ENCODE measurements around the gene ARHGAP26. TPM values are rescaled to one million over a fixed set of nuclear protein-coding genes. Genes with fewer than 3 reads are reported as not detected.
A peak's percentile ranks its signal among the peaks of the same experiment; 100 is the strongest.

ARHGAP26 gene
- total RNA-seq, 1 donor from 2014 or later: 7.1 TPM

DNA sequence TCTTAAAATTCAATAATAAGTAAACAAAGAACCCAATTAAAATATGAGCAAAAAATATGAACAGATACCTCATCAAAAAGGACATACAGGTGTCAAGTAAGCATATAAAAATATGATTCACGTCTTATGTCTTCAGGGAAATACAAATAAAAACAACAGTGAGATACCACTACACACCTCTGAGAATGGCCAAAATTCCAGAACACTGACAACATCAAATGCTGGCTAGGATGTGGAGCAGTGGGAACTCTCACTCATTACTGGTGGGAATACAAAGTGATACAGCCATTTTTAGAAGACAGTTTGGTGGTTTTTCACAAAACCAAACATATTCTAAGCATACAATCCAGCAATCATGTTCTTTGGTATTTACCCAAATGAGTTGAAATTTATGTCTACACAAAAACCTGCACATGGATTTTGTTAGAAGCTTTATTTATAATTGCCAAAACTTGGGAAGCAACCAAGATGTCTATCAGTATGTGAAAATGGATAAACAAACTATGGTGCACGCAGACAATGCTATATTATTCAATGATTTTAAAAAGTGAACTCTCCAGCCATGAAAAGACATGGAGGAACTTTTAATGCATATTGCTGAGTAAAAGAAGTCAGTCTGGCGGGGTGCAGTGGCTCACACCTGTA is 381.0 kb downstream of the ARHGAP26 start:
- ATAC-seq: no peak

DNA sequence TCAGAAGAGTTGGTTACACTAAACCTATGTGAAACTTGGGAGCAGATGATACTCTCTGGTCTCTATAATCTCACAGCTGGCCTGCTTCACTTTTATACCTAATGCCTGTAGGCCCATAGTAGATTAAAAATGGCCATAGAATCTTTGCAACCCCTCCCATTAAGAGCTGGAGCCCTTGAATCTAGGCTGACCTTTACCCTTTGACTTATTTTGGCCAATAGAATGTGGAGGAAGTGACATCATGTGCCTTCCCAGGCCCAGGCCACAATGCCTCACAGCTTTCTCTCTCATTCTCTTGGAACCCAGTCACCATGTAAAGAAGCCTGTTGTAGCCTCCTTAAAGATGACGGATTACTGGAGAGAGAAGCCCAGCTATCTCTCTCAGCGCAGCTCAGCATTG is 382.3 kb downstream of the ARHGAP26 start:
- no peak for ATAC-seq

DNA sequence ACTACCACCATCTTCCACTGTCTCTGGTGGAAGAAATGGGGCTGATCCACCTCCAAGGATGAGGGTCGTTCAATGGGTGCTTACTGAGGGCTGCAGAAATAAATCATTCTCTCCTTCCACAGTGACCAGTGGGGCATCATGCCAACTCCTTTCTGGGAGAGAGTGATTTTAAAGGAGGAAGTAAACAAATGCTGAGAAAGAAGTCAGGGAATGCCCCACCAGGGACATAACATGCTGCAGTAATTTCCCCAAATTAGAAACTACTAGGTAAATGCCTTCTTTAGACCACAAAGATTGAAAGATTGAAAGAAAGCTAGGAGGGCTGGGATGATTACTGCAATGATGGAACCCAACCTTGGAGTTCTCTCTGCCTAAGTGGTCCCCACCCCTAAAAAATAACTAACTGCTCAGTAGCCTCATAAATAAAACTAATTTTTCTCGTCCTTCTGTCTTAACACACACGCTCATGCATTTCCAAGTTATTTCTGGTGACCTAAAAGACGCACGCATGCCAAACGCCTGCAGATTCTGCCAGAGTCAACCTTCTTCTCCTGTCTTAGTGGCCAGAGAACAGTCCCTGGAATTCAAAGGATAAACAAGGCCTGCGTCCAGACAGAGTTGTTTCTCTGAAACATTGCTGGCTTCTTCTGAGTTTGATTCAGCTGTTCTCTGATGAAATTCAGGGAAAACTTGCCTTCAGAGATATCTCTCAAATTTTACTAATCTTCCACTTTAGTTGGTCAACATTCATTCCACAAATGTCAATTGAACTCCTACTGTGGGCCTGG is 383.3 kb downstream of the ARHGAP26 start:
- ATAC-seq: no peak

DNA sequence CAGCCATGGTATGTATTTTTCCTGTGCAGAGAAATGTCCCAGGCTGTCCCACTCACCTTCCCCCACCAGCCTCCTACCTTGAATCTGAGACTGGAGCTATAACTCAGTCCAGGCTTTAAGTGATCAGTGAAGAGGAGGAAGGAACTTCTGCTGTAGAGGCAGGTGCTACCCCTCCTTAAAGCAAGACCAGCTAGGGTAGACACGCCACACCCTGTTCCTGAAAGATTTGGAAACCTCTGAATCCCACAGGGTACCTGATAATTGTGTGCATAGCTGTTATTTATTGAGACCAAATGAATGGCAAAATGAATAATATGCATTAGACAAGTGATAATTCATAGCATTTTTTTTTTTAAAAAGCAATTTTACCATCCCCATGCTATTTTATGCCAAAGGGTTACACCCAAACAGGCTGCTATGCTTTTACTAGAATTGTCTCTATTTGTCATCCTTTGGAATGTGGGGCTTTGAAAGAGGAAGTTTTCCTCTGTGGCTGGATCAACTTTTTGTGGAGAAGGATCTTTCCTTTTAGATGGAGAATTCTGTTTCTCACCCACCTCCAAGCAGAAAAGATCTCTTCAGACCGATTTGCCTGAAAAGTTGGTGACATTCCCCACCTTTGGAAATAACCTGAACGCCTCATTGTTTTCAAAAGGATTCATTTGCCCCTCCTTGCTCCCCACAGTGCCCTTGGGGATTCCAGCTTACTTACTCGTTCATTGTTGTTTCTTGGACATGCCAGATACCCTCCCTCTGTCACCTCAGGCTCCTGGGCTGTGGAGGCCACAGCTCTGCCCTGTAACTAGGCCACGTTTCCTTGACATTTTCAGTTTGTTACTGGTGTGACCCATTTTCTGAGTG is 384.6 kb downstream of the ARHGAP26 start:
- ATAC-seq: no peak

DNA sequence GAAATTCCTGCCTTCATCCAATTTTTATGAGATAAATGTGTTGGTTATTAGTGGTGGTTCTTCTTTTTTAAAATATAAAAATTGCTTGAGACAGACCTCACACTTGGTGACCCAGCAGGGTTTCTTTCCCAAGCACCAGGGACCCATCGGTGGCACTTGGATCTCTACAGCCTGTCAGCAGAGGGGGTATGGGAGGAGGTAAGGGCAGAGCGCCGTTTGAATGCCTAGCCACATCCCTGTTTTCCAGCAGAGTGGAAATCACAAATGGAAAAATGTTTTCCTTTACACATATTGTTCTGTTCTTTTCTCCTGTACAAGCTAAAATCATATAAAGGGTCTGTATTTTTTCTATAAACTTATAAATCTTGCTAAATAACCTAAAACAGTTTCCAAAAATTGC is 385.3 kb downstream of the ARHGAP26 start:
- no peak for ATAC-seq

DNA sequence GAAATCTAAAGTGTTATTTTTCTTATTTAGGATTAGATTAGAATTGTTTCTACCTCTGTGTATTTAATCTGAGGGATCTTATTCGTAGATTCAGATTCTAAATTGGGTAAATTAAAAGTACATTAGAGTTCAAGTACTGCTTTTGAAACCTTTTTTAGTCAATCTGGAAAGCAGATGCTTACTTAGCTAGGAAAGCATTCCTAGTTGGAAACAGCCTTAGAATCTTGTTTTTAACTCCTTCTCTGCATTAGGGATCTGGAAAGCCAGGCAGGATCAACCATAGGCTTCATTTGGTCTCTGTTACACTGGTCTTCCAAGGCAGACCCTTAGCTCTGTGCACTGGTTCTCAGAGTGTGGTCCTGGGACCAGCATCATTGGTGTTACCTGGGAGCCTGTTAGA is 385.9 kb downstream of the ARHGAP26 start:
- no peak for ATAC-seq

DNA sequence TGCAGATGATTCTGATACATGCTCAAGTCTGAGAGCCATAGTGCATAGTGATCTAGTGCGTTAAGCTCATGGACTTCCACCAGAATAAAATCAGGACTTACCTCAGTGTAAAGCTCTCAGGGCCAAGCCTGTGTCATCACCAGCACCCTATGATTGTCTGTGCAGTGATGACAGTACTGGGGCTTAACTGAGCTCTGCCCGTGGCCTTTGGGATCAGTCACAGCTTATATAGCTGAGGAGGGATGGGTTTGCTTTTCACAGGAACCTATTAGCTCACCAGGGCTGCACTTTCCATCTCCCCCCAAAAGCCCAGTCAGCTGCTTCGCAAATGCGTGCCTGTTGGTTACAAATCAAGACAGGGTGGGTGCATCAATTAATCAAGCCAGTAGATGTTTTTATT is 386.4 kb downstream of the ARHGAP26 start:
- peak; percentile 18 for ATAC-seq

DNA sequence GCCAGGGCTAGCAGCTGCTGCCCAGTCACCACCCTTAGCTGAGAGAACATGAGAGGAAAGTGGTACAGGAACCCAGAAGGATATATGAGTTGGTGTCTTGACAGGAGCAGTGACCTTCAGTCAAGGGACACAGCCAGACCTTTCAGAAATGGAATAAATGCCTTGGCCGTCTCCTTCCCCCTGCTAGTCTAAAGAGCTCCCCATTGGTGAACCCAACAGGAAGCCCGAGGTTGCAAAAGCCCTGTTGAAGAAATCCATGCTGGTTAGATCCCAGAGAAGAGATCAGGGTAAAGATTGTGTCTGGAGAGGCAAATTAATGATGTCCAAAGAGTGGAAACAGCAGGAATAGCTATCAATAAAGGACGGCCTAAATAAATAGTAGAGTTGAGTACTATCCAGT is 388.9 kb downstream of the ARHGAP26 start:
- ATAC-seq: no peak

DNA sequence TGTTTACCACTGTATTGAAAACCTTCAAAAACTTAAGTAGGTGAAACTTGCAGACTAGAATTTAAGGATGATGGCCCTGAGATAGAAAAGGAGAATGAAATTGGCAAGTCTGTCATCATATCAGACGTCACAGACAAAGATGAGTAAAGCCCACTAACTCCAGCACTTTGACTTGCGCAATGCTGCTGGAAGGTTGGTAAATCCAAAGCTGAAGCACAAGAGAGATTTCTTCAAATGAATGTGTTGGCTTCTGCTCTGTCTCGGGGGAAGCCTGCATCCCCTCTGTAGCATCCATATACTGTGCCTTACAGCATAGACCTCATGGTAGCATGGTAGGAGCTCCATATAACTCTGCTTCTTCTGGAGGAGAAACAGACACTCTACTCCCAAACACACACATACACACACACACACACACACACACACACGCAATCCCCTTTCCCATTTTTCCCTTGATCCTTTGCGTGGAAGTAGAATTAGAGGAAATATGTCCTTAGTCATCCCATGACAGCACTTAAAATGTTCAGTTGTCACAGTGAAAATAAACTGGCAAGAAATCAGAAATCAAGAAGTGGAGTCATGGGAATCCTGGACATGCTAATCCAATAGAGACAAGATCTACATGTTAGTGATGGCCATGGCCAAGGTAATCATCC is 391.8 kb downstream of the ARHGAP26 start:
- no peak for ATAC-seq

DNA sequence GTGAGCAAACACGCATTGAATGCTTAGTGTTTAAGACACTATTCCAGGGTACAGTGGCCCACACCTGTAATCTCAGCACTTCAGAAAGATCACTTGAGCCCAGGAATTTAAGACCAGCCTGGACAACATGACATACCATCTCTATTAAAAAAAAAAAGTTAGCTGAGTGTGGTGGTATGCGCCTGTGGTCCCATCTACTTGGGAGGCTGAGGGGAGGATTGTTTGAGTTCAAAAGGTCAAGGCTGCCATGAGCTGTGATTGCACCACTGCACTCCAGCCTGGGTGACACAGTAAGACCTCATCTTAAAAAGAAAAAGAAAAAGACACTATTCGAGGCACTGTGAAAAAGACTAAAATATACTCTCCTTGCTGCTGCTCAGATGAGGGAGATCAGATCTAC is 392.6 kb downstream of the ARHGAP26 start:
- ATAC-seq: no peak

DNA sequence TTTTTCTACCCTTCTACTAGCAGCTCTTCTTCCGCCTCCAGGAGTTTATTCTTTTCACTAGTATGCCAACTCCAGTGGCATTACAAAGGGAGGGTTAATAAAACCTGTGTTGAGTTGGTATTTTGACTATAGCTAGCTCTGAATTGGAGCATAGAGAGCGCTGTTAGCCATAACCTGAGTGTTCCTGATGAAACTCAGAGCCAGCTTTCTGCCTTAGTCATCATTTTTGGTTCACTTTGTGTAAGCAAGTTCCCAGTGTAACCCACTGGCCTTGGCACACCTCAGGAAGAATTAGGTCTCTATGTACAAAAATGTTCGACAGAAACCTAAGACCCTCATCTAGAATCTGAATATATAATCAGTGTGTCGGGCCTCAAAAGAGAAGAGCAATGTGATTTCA is 394.4 kb downstream of the ARHGAP26 start:
- ATAC-seq: no peak

DNA sequence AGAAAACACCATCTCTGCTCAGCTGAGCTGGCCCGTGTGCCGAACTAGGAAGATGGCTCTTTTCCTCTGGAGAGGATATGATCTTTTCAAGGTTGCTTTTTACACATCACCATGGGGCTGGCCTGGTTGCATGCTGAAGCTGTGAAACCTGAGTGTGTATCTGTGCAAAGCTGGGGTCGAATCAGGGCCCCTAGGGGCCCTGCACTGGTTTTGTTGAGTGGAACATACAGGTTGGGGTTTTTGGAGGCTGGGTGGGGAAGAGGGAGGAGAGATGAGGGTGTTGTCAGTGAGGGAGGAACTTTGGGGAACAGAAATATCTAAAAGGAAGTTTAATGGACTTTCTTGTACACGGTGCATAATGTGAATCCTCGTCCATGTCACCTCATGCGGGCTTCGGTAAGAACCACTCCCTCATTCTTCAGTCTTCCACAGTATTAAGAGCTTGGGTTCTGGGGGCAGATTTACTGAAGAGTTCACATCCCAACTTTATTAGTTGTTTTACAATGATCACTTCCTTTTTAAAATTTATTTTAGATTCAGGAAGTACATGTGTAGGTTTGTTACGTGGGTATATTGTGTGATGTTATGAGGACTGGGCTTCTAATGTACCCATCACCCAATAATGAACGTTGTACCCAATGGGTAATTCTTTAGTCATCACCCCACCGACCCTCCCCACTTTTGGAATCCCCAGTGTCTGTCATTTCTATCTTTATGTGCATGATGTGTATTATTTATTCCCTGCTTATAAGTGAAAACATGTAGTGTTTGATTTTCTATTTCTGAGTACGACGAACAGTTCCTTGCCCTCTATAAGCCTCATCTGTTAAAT is 395.1 kb downstream of the ARHGAP26 start:
- no peak for ATAC-seq

DNA sequence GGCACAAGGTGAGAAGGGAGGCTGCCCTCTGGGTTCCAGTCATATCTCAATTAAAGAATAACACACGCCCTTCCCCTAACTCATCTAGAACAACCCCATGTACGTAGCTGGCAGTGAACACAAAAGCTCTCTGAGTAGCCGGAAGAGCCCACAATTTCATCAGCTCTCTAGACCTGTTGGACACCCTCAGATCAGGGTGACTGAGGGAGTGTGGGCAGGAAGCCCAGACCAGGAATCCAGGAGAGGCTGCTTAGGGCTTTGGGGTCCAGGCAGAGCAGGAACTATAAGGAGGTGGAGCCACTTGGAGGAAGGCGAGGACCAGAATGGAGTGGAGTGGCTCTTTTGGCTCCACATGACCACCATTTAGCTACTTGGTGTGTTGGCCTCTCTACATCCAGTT is 395.9 kb downstream of the ARHGAP26 start:
- ATAC-seq: no peak

DNA sequence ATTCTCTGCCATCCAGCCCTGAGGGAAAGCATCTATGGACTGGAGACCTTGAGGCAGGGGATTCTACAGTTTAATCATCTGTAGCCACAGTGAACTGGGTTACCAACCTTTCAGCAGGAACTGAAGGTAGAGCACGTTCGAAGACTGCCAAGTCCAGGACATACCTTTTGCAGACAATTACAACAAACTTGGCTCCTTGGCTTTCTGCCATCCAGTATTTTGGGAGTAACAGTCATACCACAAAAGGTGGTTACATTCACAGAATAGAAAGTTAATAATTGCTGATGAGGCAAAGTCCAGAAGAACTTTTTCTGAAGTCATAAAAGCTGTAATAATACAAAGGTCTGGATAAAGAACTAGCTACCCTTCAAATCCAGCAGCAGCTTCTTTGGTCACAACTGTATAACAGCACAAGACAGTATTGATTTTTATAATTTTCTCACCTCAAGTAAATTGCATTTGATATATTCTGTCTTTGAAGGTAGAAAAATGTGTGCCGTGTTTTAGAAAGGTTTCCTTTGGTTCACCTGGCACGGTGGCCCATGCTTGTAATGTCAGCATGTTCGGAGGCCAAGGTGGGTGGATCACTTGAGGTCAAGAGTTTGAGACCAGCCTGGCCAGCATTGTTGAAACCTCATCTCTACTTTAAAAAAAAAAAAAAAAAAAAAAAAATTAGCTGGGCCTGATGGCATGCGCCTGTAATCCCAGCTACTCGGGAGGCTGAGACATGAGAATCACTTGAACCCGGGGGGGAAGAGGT is 396.7 kb downstream of the ARHGAP26 start:
- no peak for ATAC-seq

DNA sequence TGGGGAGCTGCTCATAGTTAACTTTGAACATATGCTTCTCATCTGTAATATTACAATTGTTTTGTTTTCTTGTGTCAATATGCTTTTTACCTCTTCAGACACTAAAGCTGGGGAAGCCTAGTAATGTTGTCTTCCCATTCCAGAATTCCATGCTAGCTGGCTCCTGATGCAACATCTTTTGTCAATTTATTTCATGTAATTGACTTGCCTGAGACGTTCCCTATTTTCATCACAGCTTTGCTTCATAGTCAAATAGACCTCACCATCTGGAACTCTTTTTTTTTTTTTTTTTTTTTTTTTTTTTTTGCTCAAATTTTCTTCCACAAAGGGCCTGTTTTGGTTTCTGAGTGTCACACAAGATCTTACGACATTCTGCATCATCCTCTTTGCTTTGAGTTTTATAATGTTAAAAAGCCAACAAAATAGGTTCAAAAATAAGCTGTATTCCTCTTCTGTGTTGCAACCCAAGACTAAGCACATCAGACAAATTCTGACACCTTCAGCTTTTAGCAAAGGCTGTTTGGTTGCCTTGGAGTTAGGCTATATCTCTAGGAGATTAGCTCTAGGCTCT is 398.1 kb downstream of the ARHGAP26 start:
- no peak for ATAC-seq

DNA sequence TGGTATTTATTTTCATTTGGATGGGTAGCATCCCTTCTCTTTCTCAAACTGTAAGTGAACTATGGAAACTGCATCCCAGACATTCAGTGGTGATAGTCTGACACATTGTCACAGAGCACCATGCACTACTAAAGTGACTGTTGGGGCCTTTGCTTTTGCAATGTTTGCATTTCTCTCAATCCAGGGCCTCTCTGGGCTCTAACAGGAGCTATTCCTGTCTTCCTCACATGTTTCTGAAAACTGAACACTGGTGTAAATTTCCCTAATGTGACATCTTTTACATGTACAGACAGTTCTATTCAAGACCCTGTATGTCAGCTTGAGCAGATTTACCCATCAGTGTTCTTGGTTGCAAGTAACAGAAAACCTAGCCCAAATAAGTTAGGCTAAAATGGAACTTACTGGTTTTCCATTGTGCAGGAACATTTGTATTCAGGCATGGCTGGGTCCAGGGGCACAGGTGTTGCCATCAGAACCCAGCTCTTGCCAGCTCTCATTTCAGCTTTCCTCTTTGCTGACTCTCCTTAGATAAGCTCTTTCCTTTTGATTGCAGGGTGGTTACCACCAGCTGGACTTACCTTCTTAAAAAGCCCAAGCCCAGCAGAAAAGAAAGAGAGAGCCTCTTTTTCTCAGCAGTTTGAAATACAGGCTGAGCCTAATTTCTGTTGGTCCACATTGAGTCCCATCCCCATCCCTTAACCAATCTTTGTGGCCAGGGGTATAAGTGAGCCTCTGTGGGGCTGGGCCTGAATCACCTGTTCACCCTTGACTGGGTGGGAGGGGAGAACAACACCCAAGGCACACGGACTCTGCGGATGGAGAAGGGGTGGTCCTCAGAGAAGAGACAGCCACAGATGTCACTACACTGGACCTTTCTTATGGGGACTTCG is 399.0 kb downstream of the ARHGAP26 start:
- no peak for ATAC-seq

DNA sequence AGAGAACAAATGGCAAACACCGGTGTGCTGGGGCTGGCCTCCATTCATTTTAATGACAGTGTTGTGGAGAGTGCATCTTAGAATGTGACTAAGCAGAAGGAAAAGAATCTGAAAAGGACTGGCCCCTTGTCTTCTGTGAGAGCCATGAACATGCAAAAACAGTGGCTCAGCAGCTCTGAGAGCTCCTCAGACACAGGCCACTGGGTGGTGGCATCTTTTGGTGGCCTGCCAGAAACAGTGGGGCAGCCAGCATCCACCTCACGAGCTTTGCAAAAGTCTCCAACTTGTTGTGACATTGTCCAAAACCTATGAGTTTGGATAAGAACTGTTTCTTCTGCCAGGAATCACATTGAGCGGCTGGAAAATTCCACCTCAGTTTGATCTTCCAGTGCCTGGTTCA is 399.9 kb downstream of the ARHGAP26 start:
- ATAC-seq: no peak

DNA sequence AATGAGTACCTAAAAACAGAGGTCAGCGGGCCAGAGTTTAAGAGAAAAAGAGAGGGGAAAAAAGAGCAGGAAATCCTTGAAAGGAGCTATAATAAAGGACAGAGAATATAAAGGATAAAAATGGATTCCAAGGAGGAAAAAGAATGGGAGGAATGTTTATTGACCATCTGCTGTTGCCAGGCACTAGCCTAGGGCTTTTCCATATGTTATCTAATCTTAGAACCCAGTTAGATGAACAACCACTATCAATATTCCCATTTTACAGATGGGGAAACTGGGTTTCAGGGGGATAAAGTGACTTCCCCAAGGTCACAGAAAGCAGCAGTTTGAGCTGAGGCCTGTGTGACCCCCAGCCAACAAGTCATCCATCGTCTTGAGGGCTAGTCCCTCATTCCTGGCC is 400.8 kb downstream of the ARHGAP26 start:
- ATAC-seq: no peak

DNA sequence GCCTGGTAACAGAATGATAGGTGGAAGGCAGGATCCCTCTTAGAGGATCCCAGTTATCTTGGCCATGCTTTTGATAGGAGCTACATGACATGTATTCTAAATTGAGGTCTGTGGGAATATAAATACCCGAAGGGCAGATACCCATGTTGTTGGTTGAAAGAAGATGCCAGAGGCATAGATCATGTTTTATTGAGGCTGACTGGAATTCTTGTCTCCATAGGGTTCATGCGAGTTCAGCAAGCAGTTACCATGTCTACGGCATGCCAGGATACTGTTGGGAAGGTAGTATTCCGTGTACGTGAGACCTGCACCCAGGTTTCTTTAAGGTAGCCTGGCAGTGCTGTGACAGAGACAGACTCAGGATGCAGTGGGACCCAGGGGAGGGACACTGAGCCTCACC is 402.6 kb downstream of the ARHGAP26 start:
- no peak for ATAC-seq

Data from esophagus mucosa (tissue), 1 donor.